ENCODE results near the gene GGTA1. TPM values are rescaled to one million over a fixed set of nuclear protein-coding genes. Genes with fewer than 3 reads are reported as not detected.

GGTA1 gene
- total RNA-seq, 1 experiment from 2014 or later: not detected

DNA sequence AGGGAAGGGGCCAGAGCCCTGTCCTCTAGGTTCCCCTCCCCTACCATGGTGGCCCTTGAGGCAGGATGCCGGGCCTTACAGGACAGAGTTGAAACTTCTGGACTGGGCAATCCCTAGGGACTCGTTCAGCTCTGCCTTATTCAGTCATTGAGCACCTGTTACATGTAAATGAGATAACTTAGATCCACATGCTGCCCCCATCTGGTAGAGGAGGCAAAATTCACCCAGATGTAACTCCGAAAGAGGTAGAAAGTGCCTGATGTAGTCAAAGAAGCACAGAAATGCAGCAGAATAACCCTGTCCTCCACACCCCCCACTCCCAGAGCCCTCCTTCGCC lies 1.5 kb downstream of the GGTA1 start:
- peaks cover 24% of the 10 kb centered on the region for H3K27me3 ChIP-seq (ENCODE audit: insufficient read depth, low read length)
- WGBS (ENCODE audit: extremely low coverage, insufficient read length, low lambda C conversion rate): no CpG with 5 or more reads among the region's 4 CpGs
- no peaks in the 10 kb centered on the region for H3K4me1 ChIP-seq (ENCODE audit: insufficient read depth, low read length)
- H4K5ac ChIP-seq (ENCODE audit: insufficient read length, low read depth, low read length): no peak overlapping the region
- H3K9me3 ChIP-seq (ENCODE audit: control insufficient read depth, low read depth, low read length): no peaks in the 10 kb centered on the region
- H4K91ac ChIP-seq (ENCODE audit: insufficient read length, low read depth, low read length): no peak overlapping the region
- peaks cover 19% of the 10 kb centered on the region in 2 experiments for H3K4me1 Mint-ChIP-seq
- peaks cover 0 to 12% of the 10 kb centered on the region in 2 experiments; a peak in 4 of 5 replicates for H3K9me3 Mint-ChIP-seq
- H2AFZ ChIP-seq (ENCODE audit: low read length): no peak overlapping the region
- peaks cover 90% of the 10 kb centered on the region for H3K27me3 Mint-ChIP-seq (ENCODE audit: low read depth)
- H3K4me2 ChIP-seq (ENCODE audit: insufficient read depth, insufficient read length, low read length): peak overlapping the region; percentile 62
- H3K79me1 ChIP-seq (ENCODE audit: insufficient read depth, low read depth, low read length, poor library complexity, severe bottlenecking): no peaks in the 10 kb centered on the region
- no peak overlapping the region for H2BK120ac ChIP-seq (ENCODE audit: low read depth, low read length, poor library complexity, severe bottlenecking)
- no peak overlapping the region for H3K27ac Mint-ChIP-seq
- H3K14ac ChIP-seq (ENCODE audit: insufficient read depth, low read length): no peak overlapping the region
- H3K23ac ChIP-seq (ENCODE audit: insufficient read length, low read depth, low read length): no peak overlapping the region
- TF ChIP-seq, protein P1, sequence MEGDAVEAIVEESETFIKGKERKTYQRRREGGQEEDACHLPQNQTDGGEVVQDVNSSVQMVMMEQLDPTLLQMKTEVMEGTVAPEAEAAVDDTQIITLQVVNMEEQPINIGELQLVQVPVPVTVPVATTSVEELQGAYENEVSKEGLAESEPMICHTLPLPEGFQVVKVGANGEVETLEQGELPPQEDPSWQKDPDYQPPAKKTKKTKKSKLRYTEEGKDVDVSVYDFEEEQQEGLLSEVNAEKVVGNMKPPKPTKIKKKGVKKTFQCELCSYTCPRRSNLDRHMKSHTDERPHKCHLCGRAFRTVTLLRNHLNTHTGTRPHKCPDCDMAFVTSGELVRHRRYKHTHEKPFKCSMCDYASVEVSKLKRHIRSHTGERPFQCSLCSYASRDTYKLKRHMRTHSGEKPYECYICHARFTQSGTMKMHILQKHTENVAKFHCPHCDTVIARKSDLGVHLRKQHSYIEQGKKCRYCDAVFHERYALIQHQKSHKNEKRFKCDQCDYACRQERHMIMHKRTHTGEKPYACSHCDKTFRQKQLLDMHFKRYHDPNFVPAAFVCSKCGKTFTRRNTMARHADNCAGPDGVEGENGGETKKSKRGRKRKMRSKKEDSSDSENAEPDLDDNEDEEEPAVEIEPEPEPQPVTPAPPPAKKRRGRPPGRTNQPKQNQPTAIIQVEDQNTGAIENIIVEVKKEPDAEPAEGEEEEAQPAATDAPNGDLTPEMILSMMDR (conservative IDR thresholded peaks at IDR 0.05): peak; percentile 73
- H3K4me3 Mint-ChIP-seq: peak overlapping the region; percentile 54 to 89
- no peak overlapping the region for H4K8ac ChIP-seq (replicated peaks; ENCODE audit: insufficient read length, low read depth, low read length)
- H3T11ph ChIP-seq (ENCODE audit: low read length): no peak overlapping the region
- no peaks in the 10 kb centered on the region for H4K20me1 ChIP-seq (ENCODE audit: control insufficient read depth, insufficient read depth, insufficient read length)
- peak; percentile 75 for DNase-seq
- no peak overlapping the region for H2BK12ac ChIP-seq (ENCODE audit: insufficient read length, low read depth, low read length)
- H3K23me2 ChIP-seq (ENCODE audit: insufficient read length, low read depth, low read length, poor library complexity, severe bottlenecking): peaks cover 20% of the 10 kb centered on the region
- no peak overlapping the region for H3K56ac ChIP-seq (ENCODE audit: insufficient read length, low read depth, low read length)
- no peak overlapping the region for H3K9ac ChIP-seq (ENCODE audit: extremely low read depth, insufficient read length, low read length)
- no peaks in the 10 kb centered on the region for H3K79me2 ChIP-seq (ENCODE audit: insufficient read depth, low read length)
- H3K18ac ChIP-seq (ENCODE audit: insufficient read length, low read depth, low read length): no peak overlapping the region
- H2AK5ac ChIP-seq (ENCODE audit: insufficient read length, low read length): no peak overlapping the region
- H2BK15ac ChIP-seq (ENCODE audit: low read depth, low read length): no peak overlapping the region
- no peak overlapping the region for H3K4ac ChIP-seq (ENCODE audit: low read depth, low read length)
- H2BK5ac ChIP-seq (ENCODE audit: insufficient read length, low read length): no peak overlapping the region
- no peak overlapping the region for H3K27ac ChIP-seq (ENCODE audit: insufficient read length, low read depth, low read length)
- no peak overlapping the region for H2BK20ac ChIP-seq (ENCODE audit: low read depth, low read length, poor library complexity, severe bottlenecking)
- H3K36me3 Mint-ChIP-seq (ENCODE audit: insufficient read depth in 1 of 3, low read depth in 3 of 3): peaks cover 0 to 3% (median 0%) of the 10 kb centered on the region in 3 experiments; a peak in 1 of 7 replicates

Measured in H9 (cell line).